WI38 (cell line): Measurements from ENCODE around the gene DOP1A.

ENCODE experiments used
- H3K4me3 ChIP-seq: 2 replicates; pipeline ENCODE4 v1.5.1; 2011; ENCODE audit warnings: low read depth, mild to moderate bottlenecking, control low read depth, low read length
- CTCF ChIP-seq: IDR thresholded peaks from 2 replicates; pipeline ENCODE4 v1.5.1; 2012; ENCODE audit warnings: low read depth, mild to moderate bottlenecking, control low read depth, low read length

The DOP1A gene

GRCh38 chr6:83169106-83169505 lies 101.6 kb downstream of the DOP1A start:
- H3K4me3 ChIP-seq, result no peak overlapping the region
- no peak for TF ChIP-seq CTCF

GRCh38 chr6:83169511-83169910 lies 102.0 kb downstream of the DOP1A start:
- no peak for TF ChIP-seq CTCF
- no peak overlapping the region for H3K4me3 ChIP-seq

- no peak overlapping the region for H3K4me3 ChIP-seq
- TF ChIP-seq CTCF, result no peak
Measured at GRCh38 chr6:83176246-83176645, 108.8 kb downstream of the DOP1A start.

- TF ChIP-seq CTCF, result no peak
Measured at GRCh38 chr6:83180426-83180950, 113.0 kb downstream of the DOP1A start.

GRCh38 chr6:83182114-83182513 lies 114.6 kb downstream of the DOP1A start:
- TF ChIP-seq CTCF, result no peak
- no peak overlapping the region for H3K4me3 ChIP-seq

More at GRCh38 chr6:83180426-83180950, 113.0 kb downstream of the DOP1A start:
- H3K4me3 ChIP-seq, result no peak overlapping the region

- H3K4me3 ChIP-seq, result no peak overlapping the region
- no peak for TF ChIP-seq CTCF
Measured at GRCh38 chr6:83183082-83183828, 115.8 kb downstream of the DOP1A start.

- no peak overlapping the region for H3K4me3 ChIP-seq
- no peak for TF ChIP-seq CTCF
Measured at GRCh38 chr6:83185096-83185495, 117.6 kb downstream of the DOP1A start.
